Body of pancreas (tissue), 4 donors: Measurements from ENCODE around the gene AGAP3. TPM values are rescaled to one million over a fixed set of nuclear protein-coding genes. Genes with fewer than 3 reads are reported as not detected.

Source experiments
- ATAC-seq: fragments of 150-250 bp; one replicate; pipeline ENCODE4 v1.9.1; 2016
- DNase-seq, 4 donors: peaks; one replicate each; pipeline ENCODE4 v3.0.0-alpha.2; 2019
- H3K27ac ChIP-seq, 4 donors: fragments of 200-600 bp; sonication (generic); 1 replicate in 3 of 4; 2 replicates in 1 of 4; pipeline versions ENCODE4 v1.5.1 to v1.6.1; 2016 to 2019; ENCODE audit warnings: mild to moderate bottlenecking in 1 of 4, mixed read lengths in 1 of 4, moderate library complexity in 1 of 4
- H3K27me3 ChIP-seq, 2 donors: fragments of 200-600 bp; sonication (generic); one replicate each; pipeline ENCODE4 v1.6.0; 2016; ENCODE audit warnings: mild to moderate bottlenecking in 1 of 2
- H3K36me3 ChIP-seq, 2 donors: fragments of 200-600 bp; sonication (generic); replicated peaks in 1 of 2; 2 replicates each; pipeline ENCODE4 v1.5.1; 2016; ENCODE audit warnings: low read depth in 2 of 2; ENCODE audit not compliant: insufficient read depth in 1 of 2
- H3K4me1 ChIP-seq: fragments of 200-600 bp; sonication (generic); one replicate; pipeline ENCODE4 v1.6.0; 2016
- H3K4me3 ChIP-seq, 2 donors: fragments of 200-600 bp; sonication (generic); 1 replicate in 1 of 2; 2 replicates in 1 of 2; pipeline ENCODE4 v1.5.1; 2016 to 2019
- H3K9me3 ChIP-seq, 3 donors: fragments of 200-600 bp; sonication (generic); 1 replicate in 2 of 3; 2 replicates in 1 of 3; pipeline ENCODE4 v1.5.1; 2016
- POLR2A ChIP-seq, 3 donors: fragments of 450-650 bp; IDR thresholded peaks; one replicate each; pipeline ENCODE4 v1.6.1; 2016; ENCODE audit warnings: antibody characterized with exemption in 3 of 3, mild to moderate bottlenecking in 2 of 3
- WGBS, 2 donors: methylation state at CpG; one replicate each; pipeline ENCODE4 v1.1.5; 2017; 5-methylcytosine and 5-hydroxymethylcytosine counted together
- intact Hi-C: fragments of 100-400 bp; cut with DNase I; formaldehyde crosslinking; loops from one replicate; pipeline ENCODE4 v1.15.1; 2023
- total RNA-seq, 2 donors: library from RNA; depleted of rRNA; stranded (reverse); fragments of >200 nt; gene quantifications; one replicate each; pipeline ENCODE4 v1.1.0, GENCODE V29; 2016
- TF ChIP-seq, protein P1 (sequence below), 7 experiments: fragments of 450-650 bp in 4 of 7; fragments of 200-600 bp in 3 of 7; sonication (generic) in 3 of 7; IDR thresholded peaks; one replicate each; pipeline ENCODE4 v1.5.1; 2016 to 2019; ENCODE audit warnings: antibody characterized with exemption in 7 of 7

Gene AGAP3
- total RNA-seq, 2 donors from 2014 or later, result 45.4 to 104 TPM

- WGBS, 2 donors, result 87 to 94% methylated on average over 13 to 21 of the region's 29 CpGs
- Histone ChIP-seq H3K36me3 (peaks cover 0 to 20% of the 10 kb centered on the region in 2 donors), H3K27ac (no peak overlapping the region), H3K9me3 (no peaks in the 10 kb centered on the region), H3K4me1 (peaks cover 6% of the 10 kb centered on the region), H3K27me3 (no peaks in the 10 kb centered on the region), H3K4me3 (no peak overlapping the region)
- no peak for TF ChIP-seq POLR2A (IDR thresholded peaks at IDR 0.05)
- TF ChIP-seq, protein P1, sequence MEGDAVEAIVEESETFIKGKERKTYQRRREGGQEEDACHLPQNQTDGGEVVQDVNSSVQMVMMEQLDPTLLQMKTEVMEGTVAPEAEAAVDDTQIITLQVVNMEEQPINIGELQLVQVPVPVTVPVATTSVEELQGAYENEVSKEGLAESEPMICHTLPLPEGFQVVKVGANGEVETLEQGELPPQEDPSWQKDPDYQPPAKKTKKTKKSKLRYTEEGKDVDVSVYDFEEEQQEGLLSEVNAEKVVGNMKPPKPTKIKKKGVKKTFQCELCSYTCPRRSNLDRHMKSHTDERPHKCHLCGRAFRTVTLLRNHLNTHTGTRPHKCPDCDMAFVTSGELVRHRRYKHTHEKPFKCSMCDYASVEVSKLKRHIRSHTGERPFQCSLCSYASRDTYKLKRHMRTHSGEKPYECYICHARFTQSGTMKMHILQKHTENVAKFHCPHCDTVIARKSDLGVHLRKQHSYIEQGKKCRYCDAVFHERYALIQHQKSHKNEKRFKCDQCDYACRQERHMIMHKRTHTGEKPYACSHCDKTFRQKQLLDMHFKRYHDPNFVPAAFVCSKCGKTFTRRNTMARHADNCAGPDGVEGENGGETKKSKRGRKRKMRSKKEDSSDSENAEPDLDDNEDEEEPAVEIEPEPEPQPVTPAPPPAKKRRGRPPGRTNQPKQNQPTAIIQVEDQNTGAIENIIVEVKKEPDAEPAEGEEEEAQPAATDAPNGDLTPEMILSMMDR (IDR thresholded peaks at IDR 0.05), result no peak
- intact Hi-C loops, result loop anchor here (2.0 to 10.0 kb wide), 2 partner anchors 50 to 182 kb away; no protein-coding TSS in a partner anchor
- ATAC-seq, result no peak
- DNase-seq, result no peak
Measured at GRCh38 chr7:151122796-151123157, 36.5 kb downstream of the AGAP3 start.

- Histone ChIP-seq H3K9me3 (no peaks in the 10 kb centered on the region), H3K4me1 (peaks cover 6% of the 10 kb centered on the region), H3K27me3 (no peaks in the 10 kb centered on the region), H3K27ac (no peak overlapping the region), H3K36me3 (peaks cover 0 to 16% of the 10 kb centered on the region in 2 donors), H3K4me3 (no peak overlapping the region)
- ATAC-seq (peak; percentile 3), DNase-seq (no peak)
- intact Hi-C loops, result loop anchor here (2.0 to 10.0 kb wide), 2 partner anchors 50 to 182 kb away; no protein-coding TSS in a partner anchor
- TF ChIP-seq POLR2A (IDR thresholded peaks at IDR 0.05), result no peak
- TF ChIP-seq, protein P1 (IDR thresholded peaks at IDR 0.05), result no peak
- 91% methylated on average over 45 to 50 of the region's 50 CpGs for WGBS, 2 donors
Measured at GRCh38 chr7:151123158-151123821, 37.0 kb downstream of the AGAP3 start.

- 37 to 62% methylated on average over 14 to 23 of the region's 24 CpGs for WGBS, 2 donors
- Histone ChIP-seq H3K4me3 (no peak overlapping the region), H3K4me1 (peaks cover 6% of the 10 kb centered on the region), H3K27ac (no peak overlapping the region), H3K27me3 (no peaks in the 10 kb centered on the region), H3K36me3 (peaks cover 0 to 12% of the 10 kb centered on the region in 2 donors), H3K9me3 (no peaks in the 10 kb centered on the region)
- DNase-seq (peak; percentile 88 to 89 (median 88)), ATAC-seq (peak; percentile 90)
- TF ChIP-seq, protein P1 (IDR thresholded peaks at IDR 0.05), result peak; percentile 95 to 98 (median 98)
- no peak for TF ChIP-seq POLR2A (IDR thresholded peaks at IDR 0.05)
- intact Hi-C loops, result loop anchor here (2.0 to 10.0 kb wide), 2 partner anchors 49 to 181 kb away; no protein-coding TSS in a partner anchor
Measured at GRCh38 chr7:151123822-151124464, 37.7 kb downstream of the AGAP3 start.

- Histone ChIP-seq H3K9me3 (no peaks in the 10 kb centered on the region), H3K36me3 (peaks cover 0 to 12% of the 10 kb centered on the region in 2 donors), H3K27me3 (no peaks in the 10 kb centered on the region), H3K27ac (no peak overlapping the region), H3K4me1 (peaks cover 6% of the 10 kb centered on the region), H3K4me3 (no peak overlapping the region)
- DNase-seq (no peak), ATAC-seq (no peak)
- no peak for TF ChIP-seq POLR2A (IDR thresholded peaks at IDR 0.05)
- TF ChIP-seq, protein P1 (IDR thresholded peaks at IDR 0.05), result no peak
- WGBS, 2 donors, result 65 to 86% methylated on average over 7 of the region's 7 CpGs
- intact Hi-C loops, result loop anchor here (10.0 kb wide), 1 partner anchor 180 kb away; no protein-coding TSS in a partner anchor
Measured at GRCh38 chr7:151124481-151124880, 38.2 kb downstream of the AGAP3 start.
